Heart left ventricle (tissue), 16 donors: ENCODE data around the gene TCF7. TPM values are rescaled to one million over a fixed set of nuclear protein-coding genes. Genes with fewer than 3 reads are reported as not detected.

Experiments
- ATAC-seq, 4 donors: fragments of 200-7000 bp; cut with Tn5 transposase; one replicate each; pipeline ENCODE4 v1.9.1; 2020 to 2022; ENCODE audit warnings: moderate library complexity in 4 of 4, mild to moderate bottlenecking in 3 of 4, moderate number of reproducible peaks in 1 of 4
- DNase-seq, 5 donors: peaks; one replicate each; pipeline ENCODE4 v3.0.0-alpha.2; 2020
- H3K27ac ChIP-seq, 12 donors: fragments of 200-600 bp; sonication (generic) in 4 of 12; one replicate each; pipeline versions ENCODE4 v1.5.0 to v1.8.0; 2016 to 2022; ENCODE audit warnings: mild to moderate bottlenecking in 2 of 12
- H3K27me3 ChIP-seq, 9 donors: fragments of 200-600 bp; sonication (generic) in 2 of 9; one replicate each; pipeline versions ENCODE4 v1.5.1 to v1.8.0; 2016 to 2022; ENCODE audit warnings: mild to moderate bottlenecking in 3 of 9
- H3K36me3 ChIP-seq, 9 donors: fragments of 200-600 bp; sonication (generic) in 2 of 9; one replicate each; pipeline versions ENCODE4 v1.5.0 to v1.8.0; 2018 to 2022; ENCODE audit warnings: mild to moderate bottlenecking in 2 of 9
- H3K4me1 ChIP-seq, 12 donors: fragments of 200-600 bp; sonication (generic) in 4 of 12; one replicate each; pipeline versions ENCODE4 v1.5.0 to v1.8.0; 2016 to 2022; ENCODE audit warnings: mild to moderate bottlenecking in 3 of 12
- H3K4me3 ChIP-seq, 12 donors: fragments of 200-600 bp; sonication (generic) in 4 of 12; one replicate each; pipeline versions ENCODE4 v1.5.0 to v1.8.0; 2017 to 2022; ENCODE audit warnings: mild to moderate bottlenecking in 9 of 12, moderate library complexity in 4 of 12
- H3K9me3 ChIP-seq, 12 donors: fragments of 200-600 bp; sonication (generic) in 4 of 12; one replicate each; pipeline versions ENCODE4 v1.5.0 to v1.8.0; 2016 to 2022; ENCODE audit warnings: mild to moderate bottlenecking in 1 of 12
- CTCF ChIP-seq, 12 donors: fragments of 200-600 bp; sonication (generic) in 4 of 12; IDR thresholded peaks; one replicate each; pipeline versions ENCODE4 v1.5.0 to v1.8.0; 2018 to 2022; ENCODE audit warnings: antibody characterized with exemption in 12 of 12, mild to moderate bottlenecking in 5 of 12
- POLR2A ChIP-seq, 2 donors: fragments of 450-650 bp; IDR thresholded peaks; one replicate each; pipeline ENCODE4 v1.6.1; 2017; ENCODE audit warnings: antibody characterized with exemption in 2 of 2, mild to moderate bottlenecking in 2 of 2, moderate library complexity in 2 of 2
- WGBS, 4 donors: extraction: QIAGEN DNeasy Blood & Tissue Kit in 2 of 4; methylation state at CpG; one replicate each; pipeline versions ENCODE4 v1.1.5 to v1.1.7; 2013 to 2018; 5-methylcytosine and 5-hydroxymethylcytosine counted together
- intact Hi-C, 10 donors: fragments of 100-400 bp; cut with DNase I; formaldehyde crosslinking; loops; one replicate each; pipeline versions ENCODE4 v1.11.1 to v1.14.2; 2022
- polyA plus RNA-seq, 2 donors: library from polyadenylated mRNA; stranded (reverse); fragments of 200-250 nt; gene quantifications; one replicate each; pipeline ENCODE4 v1.2.3, GENCODE V29; 2013
- total RNA-seq, 9 donors: library from RNA; depleted of rRNA in 2 of 9; stranded (reverse); fragments of >200 nt in 2 of 9; fragmentation: NEBNext Ultra II Directional in 3 of 9; extraction: Animal tissue kit (Norgen Biotek cat#: 25700) in 3 of 9; gene quantifications; one replicate each; pipeline versions ENCODE4 v1.1.0 to v1.2.4, GENCODE V29; 2016 to 2023
- donor health status: ischemic (EF 13 %, LVEDD 7.1; RV severe dilation, severe dysfunction).
- donor health status: healthy with polysubstance abuse.
- donor health status: DM: no; HTN: yes; CAD: no.
- donor health status: DM: no; HTN: no; CAD: no.
- donor health status: ischemic (EF 25% LVEDD 6.9; RV normal size, moderate dysfunction).
- donor health status: ischemic (EF 25% LVEDD 5.7; RV mildly dilated, moderate dysfunction).
- donor health status: healthy.
- donor health status: DM: yes; HTN: yes; CAD: no.
- donor health status: ischemic (EF 35%, LVEDD 5.7; RV mildly dilated, moderate dysfunction).
- donor health status: nonischemic (EF 11% LVEDD 7.7; RV severe dilation, severe dysfunction).
- donor health status: DM: yes; HTN: yes; CAD: no.
- donor health status: PGD.
- donor health status: ischemic (EF 29% LVEDD 5.4; RV normal size, mild dysfunction).
- donor health status: nonischemic (EF 23%, LVEDD 6.1; RV moderate dilation, normal function).

The TCF7 gene
- total and polyA plus RNA-seq, 11 donors: 0.79 to 5.2 (median 1.9) TPM

GRCh38 chr5:134071614-134072207, 42.8 kb upstream of the TCF7 start:
- DNase-seq (no peak), ATAC-seq (peak in 1 of 4 donors; percentile 30)
- H3K4me1 ChIP-seq: peaks cover 0 to 10% (median 7%) of the 10 kb centered on the region in 12 donors
- intact Hi-C loops: no loop called here
- TF ChIP-seq CTCF (IDR thresholded peaks at IDR 0.05) (no peak), POLR2A (IDR thresholded peaks at IDR 0.05) (no peak)
- no peaks in the 10 kb centered on the region for H3K36me3 ChIP-seq
- peaks cover 0 to 22% (median 0%) of the 10 kb centered on the region in 9 donors for H3K27me3 ChIP-seq
- 77 to 88% (median 79%) methylated on average over 5 to 7 of the region's 7 CpGs for WGBS, 4 donors
- H3K4me3 ChIP-seq: peak overlapping the region in 5 of 12 donors; percentile 23 to 52 (median 42)
- H3K27ac ChIP-seq: no peak overlapping the region
- H3K9me3 ChIP-seq: no peaks in the 10 kb centered on the region

- Histone ChIP-seq H3K27me3 (peaks cover 0 to 22% (median 0%) of the 10 kb centered on the region in 9 donors), H3K27ac (no peak overlapping the region), H3K36me3 (no peaks in the 10 kb centered on the region), H3K4me3 (no peak overlapping the region), H3K9me3 (no peaks in the 10 kb centered on the region), H3K4me1 (peaks cover 0 to 10% (median 7%) of the 10 kb centered on the region in 12 donors)
- ATAC-seq: no peak
- DNase-seq: no peak
- no peak for TF ChIP-seq POLR2A (IDR thresholded peaks at IDR 0.05)
- no peak for TF ChIP-seq CTCF (IDR thresholded peaks at IDR 0.05)
- intact Hi-C loops: no loop called here
- 89 to 95% (median 92%) methylated on average over 8 of the region's 8 CpGs for WGBS, 4 donors
These were observed 41.8 kb upstream of the TCF7 start for GRCh38 chr5:134072471-134073210.

- no peaks in the 10 kb centered on the region for H3K36me3 ChIP-seq
- DNase-seq: no peak
- peaks cover 0 to 22% (median 0%) of the 10 kb centered on the region in 9 donors for H3K27me3 ChIP-seq
- intact Hi-C loops: no loop called here
- ATAC-seq: no peak
- H3K27ac ChIP-seq: no peak overlapping the region
- WGBS, 4 donors: 67 to 94% (median 81%) methylated on average over 1 to 2 of the region's 2 CpGs
- no peaks in the 10 kb centered on the region for H3K9me3 ChIP-seq
- TF ChIP-seq POLR2A (IDR thresholded peaks at IDR 0.05) (no peak), CTCF (IDR thresholded peaks at IDR 0.05) (no peak)
- peaks cover 0 to 10% (median 7%) of the 10 kb centered on the region in 12 donors for H3K4me1 ChIP-seq
- no peak overlapping the region for H3K4me3 ChIP-seq
These were observed 41.1 kb upstream of the TCF7 start for GRCh38 chr5:134073404-134073803.

- no peak for DNase-seq
- peaks cover 0 to 10% (median 7%) of the 10 kb centered on the region in 12 donors for H3K4me1 ChIP-seq
- no peaks in the 10 kb centered on the region for H3K9me3 ChIP-seq
- 87 to 92% (median 88%) methylated on average over 2 of the region's 2 CpGs for WGBS, 4 donors
- peaks cover 0 to 18% (median 0%) of the 10 kb centered on the region in 9 donors for H3K27me3 ChIP-seq
- no peaks in the 10 kb centered on the region for H3K36me3 ChIP-seq
- no peak overlapping the region for H3K27ac ChIP-seq
- no peak overlapping the region for H3K4me3 ChIP-seq
- intact Hi-C loops: no loop called here
- no peak for ATAC-seq
- no peak for TF ChIP-seq POLR2A (IDR thresholded peaks at IDR 0.05)
- no peak for TF ChIP-seq CTCF (IDR thresholded peaks at IDR 0.05)
These were observed 39.4 kb upstream of the TCF7 start for GRCh38 chr5:134075102-134075501.
